CD4-positive, alpha-beta T cell treated with Interleukin-1 beta for 1 hour (primary cell): ENCODE data around the gene EGLN1.
"Not testable (repeated sequence)": the region's sequence is repeated elsewhere in the genome, so short reads cannot be mapped to it uniquely, and the experiment has no call there.

Experiments
- DNase-seq, 2 donors: peaks; one replicate each; pipeline ENCODE4 v3.0.0-alpha.2; 2020 to 2022

EGLN1 gene

GRCh38 chr1:231421971-231422797 lies at the start of gene EGLN1:
Gene EGLN1 (minus strand): TSS chr1:231422287. CDS start chr1:231421888, 399 bp downstream.
- DNase-seq, result peak; percentile 81 to 82

GRCh38 chr1:231471500-231471899 lies 49.4 kb upstream of the EGLN1 start:
- not testable (repeated sequence) for DNase-seq

GRCh38 chr1:231471027-231471426 lies 48.9 kb upstream of the EGLN1 start:
- DNase-seq, result not testable (repeated sequence)

- DNase-seq, result no peak
Measured at GRCh38 chr1:231467986-231468385, 45.9 kb upstream of the EGLN1 start.

- DNase-seq, result no peak
Measured at GRCh38 chr1:231465051-231465450, 43.0 kb upstream of the EGLN1 start.

- no peak for DNase-seq
Measured at GRCh38 chr1:231463541-231463940, 41.5 kb upstream of the EGLN1 start.

- DNase-seq, result peak; percentile 55 to 67
Measured at GRCh38 chr1:231460614-231461013, 38.5 kb upstream of the EGLN1 start.

GRCh38 chr1:231459438-231459837 lies 37.4 kb upstream of the EGLN1 start:
- not testable (repeated sequence) for DNase-seq

- DNase-seq, result not testable (repeated sequence)
Measured at GRCh38 chr1:231457956-231458355, 35.9 kb upstream of the EGLN1 start.

GRCh38 chr1:231454133-231454532 lies 32.0 kb upstream of the EGLN1 start:
- DNase-seq, result not testable (repeated sequence)

GRCh38 chr1:231446138-231446537 lies 24.1 kb upstream of the EGLN1 start:
- no peak for DNase-seq

GRCh38 chr1:231444059-231444458 lies 22.0 kb upstream of the EGLN1 start:
- DNase-seq, result no peak

- no peak for DNase-seq
Measured at GRCh38 chr1:231443363-231443762, 21.3 kb upstream of the EGLN1 start.

- DNase-seq, result no peak
Measured at GRCh38 chr1:231442735-231443134, 20.6 kb upstream of the EGLN1 start.

- DNase-seq, result no peak
Measured at GRCh38 chr1:231432996-231433395, 10.9 kb upstream of the EGLN1 start.

GRCh38 chr1:231431665-231432415 lies 9.8 kb upstream of the EGLN1 start:
- DNase-seq, result no peak

GRCh38 chr1:231430678-231431352 lies 8.7 kb upstream of the EGLN1 start:
- not testable (repeated sequence) for DNase-seq

- no peak for DNase-seq
Measured at GRCh38 chr1:231428377-231428776, 6.3 kb upstream of the EGLN1 start.

- no peak for DNase-seq
Measured at GRCh38 chr1:231424950-231425805, 3.1 kb upstream of the EGLN1 start.

GRCh38 chr1:231423648-231424047 lies 1.6 kb upstream of the EGLN1 start:
- no peak for DNase-seq

- DNase-seq, result no peak
Measured at GRCh38 chr1:231422798-231423309, 767 bp upstream of the EGLN1 start.

- DNase-seq, result peak; percentile 35 to 42
Measured at GRCh38 chr1:231421546-231421970, 529 bp downstream of the EGLN1 start.
